GM19193 (cell line): ENCODE data around the gene DDI1.

Experiments
- POLR2A ChIP-seq: IDR thresholded peaks from 4 replicates; pipeline ENCODE4 v1.6.1; 2011; ENCODE audit not compliant: insufficient read depth, insufficient read length; ENCODE audit errors: extremely low read depth

Gene DDI1

GRCh38 chr11:104015649-104016415, 20.6 kb upstream of the DDI1 start:
- TF ChIP-seq POLR2A = no peak

DNA sequence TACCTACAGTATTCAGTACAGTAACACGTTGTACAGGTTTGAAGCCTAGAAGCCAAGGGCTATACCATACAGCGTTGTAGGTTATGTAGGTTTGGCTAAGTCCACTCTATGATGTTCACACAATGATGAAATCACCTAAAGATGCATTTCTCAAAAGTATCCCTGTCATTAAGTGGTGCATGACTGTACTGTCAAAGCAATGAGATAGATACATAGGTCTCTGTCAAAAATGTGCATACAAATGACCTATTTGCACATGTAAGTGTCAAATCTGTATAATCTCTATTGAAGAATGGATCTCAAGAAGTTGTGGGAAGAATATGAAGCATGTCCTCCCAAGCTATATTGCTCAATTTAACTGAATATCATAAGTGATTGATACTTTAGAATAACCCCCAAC, 11.9 kb upstream of the DDI1 start:
- TF ChIP-seq POLR2A = no peak

DNA sequence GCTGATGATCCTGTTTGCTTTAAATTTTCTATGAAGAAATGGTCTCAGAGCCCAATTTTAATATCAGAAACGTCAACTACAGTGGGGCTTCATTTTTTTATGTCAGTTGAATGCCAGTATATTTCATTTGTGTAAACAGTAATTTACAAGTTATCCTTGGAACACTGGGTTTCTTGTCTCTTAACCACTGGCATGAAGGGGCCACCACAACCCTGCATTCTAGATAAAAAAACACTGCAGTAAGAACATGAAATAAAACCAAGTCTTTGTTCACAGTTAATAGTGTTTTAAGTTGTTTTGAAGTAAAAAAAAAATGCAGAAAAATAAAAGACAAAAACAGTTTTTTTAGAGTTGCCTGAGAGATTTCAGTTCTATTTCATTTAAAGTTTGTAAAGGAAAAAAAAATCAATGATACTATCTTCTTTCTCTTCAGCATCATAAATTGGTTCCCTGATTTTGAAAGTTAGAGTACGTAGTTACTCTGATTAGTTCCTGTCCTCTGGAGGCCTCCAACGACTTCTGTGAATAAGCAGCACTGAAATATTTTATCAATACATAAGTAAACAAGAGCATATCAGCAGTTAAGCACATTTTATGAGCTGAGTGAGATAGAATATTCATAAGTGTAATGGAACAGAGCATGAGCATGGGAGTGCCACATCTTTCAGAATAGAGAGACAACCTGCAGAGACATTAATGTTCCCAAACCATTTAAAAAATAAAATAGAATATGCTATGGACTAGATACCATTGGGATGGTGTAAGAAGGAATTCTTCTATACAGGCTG, 7.8 kb upstream of the DDI1 start:
- TF ChIP-seq POLR2A = no peak

DNA sequence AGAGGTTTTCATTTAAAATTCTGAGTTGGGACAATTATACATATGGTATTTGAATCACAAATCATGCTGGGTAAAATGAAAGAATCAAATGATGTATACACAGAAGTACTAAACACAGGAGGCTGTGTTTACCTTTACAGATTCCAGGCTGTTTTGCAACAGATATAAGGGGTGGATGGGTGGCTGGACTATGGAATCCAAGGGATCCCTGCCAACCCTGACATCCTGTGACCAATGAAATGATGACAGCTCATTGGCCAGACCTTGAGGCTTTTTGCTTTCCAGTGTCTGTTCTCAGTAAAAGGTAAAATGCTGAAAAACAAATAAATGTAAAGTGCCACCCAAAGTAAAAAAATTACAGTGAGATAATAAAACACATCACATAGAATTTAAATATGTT, 3.3 kb upstream of the DDI1 start:
- no peak for TF ChIP-seq POLR2A

GRCh38 chr11:104033561-104033960, 2.9 kb upstream of the DDI1 start:
- no peak for TF ChIP-seq POLR2A

- TF ChIP-seq POLR2A = no peak
Observed at GRCh38 chr11:104036995-104037394, 555 bp downstream of the DDI1 start.

DNA sequence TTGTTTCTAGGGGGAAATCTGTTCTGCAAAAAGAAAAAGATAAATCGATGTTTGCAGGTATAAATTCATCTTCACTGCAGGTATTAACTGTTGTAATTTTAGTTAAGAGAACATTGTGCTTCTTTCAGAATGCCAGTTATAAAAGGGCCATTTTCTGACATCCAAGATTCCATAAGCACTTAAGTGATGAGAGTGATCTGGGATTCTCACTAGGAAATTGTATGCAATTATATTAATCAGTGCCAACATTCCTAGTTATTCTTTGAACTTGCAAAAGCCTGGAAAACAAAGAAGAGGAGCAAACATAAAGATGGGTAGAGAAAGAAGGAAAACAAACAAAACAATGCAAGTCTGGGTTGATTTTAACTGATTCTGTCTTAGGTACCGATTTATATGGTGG, 5.4 kb downstream of the DDI1 start:
- TF ChIP-seq POLR2A = no peak

DNA sequence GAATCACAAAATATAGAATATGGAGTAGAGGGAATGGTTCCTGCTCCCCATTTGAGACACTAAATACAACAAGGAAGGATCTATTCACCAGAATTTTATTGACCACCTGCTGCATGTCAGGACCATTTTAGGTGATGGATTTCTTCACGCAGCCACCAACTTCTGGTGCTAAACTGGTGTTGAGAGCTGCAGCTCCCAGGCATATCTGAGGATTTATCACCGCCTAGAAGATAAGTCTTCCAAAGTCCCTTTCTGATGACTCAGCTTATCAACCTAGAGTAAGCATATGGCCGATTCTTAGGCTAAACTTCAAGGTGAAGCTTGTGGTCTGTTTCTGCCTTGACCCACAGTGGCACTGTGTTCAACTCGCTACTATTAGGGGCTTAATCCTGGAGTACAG, 6.7 kb downstream of the DDI1 start:
- no peak for TF ChIP-seq POLR2A

GRCh38 chr11:104043678-104044239, 7.3 kb downstream of the DDI1 start:
- TF ChIP-seq POLR2A = no peak

GRCh38 chr11:104046331-104046730, 9.9 kb downstream of the DDI1 start:
- no peak for TF ChIP-seq POLR2A

- no peak for TF ChIP-seq POLR2A
Observed at GRCh38 chr11:104049116-104049515, 12.7 kb downstream of the DDI1 start.

DNA sequence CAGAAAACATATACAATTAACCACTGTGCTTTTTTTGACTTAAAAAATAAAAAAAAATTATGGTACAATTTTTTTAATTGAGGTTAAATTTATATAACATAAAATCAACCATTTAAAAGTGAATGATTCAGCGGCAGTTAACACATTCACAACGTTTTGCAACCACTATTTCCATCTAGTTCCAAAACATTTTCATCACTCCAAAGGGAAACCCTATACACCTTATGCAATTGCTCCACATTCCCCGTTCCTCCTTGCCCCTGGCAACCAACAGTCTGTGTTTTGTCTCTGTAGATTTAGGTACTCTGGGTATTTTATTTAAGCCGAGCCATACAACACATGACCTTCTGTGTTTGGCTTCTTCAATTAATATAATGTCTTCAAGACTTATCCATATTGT, 15.3 kb downstream of the DDI1 start:
- TF ChIP-seq POLR2A = no peak

GRCh38 chr11:104053743-104054478, 17.5 kb downstream of the DDI1 start:
- TF ChIP-seq POLR2A = no peak

GRCh38 chr11:104054911-104055529, 18.6 kb downstream of the DDI1 start:
- TF ChIP-seq POLR2A = no peak

GRCh38 chr11:104055596-104055995, 19.2 kb downstream of the DDI1 start:
- TF ChIP-seq POLR2A = no peak
